Spleen (tissue), 7 donors: ENCODE measurements around the gene EGLN3.

Experiments used
- CTCF ChIP-seq, 11 experiments: fragments of 200-600 bp in 7 of 11; fragments of 450-650 bp in 4 of 11; sonication (generic) in 4 of 11; IDR thresholded peaks in 8 of 11; conservative IDR thresholded peaks in 3 of 11; 1 replicate in 7 of 11; 2 replicates in 4 of 11; pipeline versions ENCODE4 v1.4.0 to v1.8.0; 2016 to 2021; ENCODE audit warnings: antibody characterized with exemption in 11 of 11, inconsistent platforms in 4 of 11, mild to moderate bottlenecking in 1 of 11
- POLR2AphosphoS5 ChIP-seq, 3 donors: sonication (generic); formaldehyde crosslinking; IDR thresholded peaks; one replicate each; pipeline ENCODE4 v1.5.1; 2017; ENCODE audit warnings: antibody characterized with exemption in 3 of 3
- donor health status: DM: no; HTN: no; CAD: no; lungs with moderate emphysema.
- donor health status: DM: no; HTN: no; CAD: no.
- donor health status: DM: no; HTN: no; CAD: no.

- TF ChIP-seq CTCF (IDR thresholded peaks at IDR 0.05 in 8 of 11, conservative IDR thresholded peaks at IDR 0.05 in 3 of 11) (no peak), POLR2AphosphoS5 (IDR thresholded peaks at IDR 0.05) (no peak)
Observed at GRCh38 chr14:33990790-33991189, 39.9 kb upstream of the EGLN3 start.
